ENCODE data around the gene PDCD1.

Gene PDCD1

DNA sequence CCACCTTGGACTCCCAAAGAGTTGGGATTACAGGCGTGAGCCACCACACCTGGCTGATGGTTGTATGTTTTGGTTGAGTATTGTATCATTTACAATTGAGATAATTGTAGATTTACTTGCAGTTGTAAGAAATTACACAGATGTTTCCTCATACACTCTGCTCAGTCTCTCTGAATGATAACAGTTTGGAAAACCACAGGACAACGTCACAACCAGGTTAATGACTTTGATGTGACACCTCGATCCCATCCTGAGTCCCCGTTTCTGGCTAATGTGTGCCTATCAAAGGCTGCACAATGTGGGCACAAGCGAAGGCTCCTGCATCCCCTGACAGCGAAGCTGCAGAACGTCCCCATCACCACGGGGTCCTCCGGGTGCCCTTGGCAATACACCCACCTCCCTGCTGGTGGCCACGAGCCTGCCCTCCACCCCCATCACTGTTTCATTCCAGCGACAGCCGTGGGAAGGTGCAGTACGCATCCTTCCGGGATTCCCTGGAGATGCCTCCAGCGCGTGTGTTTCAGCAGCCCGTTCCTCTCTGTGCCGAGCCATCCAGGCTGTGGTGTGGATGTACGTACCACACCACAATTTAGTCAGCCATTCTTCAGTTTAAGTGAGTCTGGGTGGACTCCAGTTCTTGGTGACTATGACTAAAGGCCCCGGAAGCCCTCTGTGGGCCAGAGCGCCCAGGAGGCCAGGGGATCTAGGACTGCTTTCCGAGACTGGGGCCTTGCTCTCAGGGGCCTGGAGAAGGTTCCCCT is 4.3 kb upstream of the PDCD1 start:
- Histone ChIP-seq H3K27me3 (replicated peaks in 2 of 5; ENCODE audit: control insufficient read depth in 4 of 5, insufficient read depth in 5 of 5, low read length in 4 of 5) (peaks cover 0 to 46% (median 0%) of the 10 kb centered on the region in 5 experiments), H3K4me1 (ENCODE audit: control extremely low read depth in 1 of 4, control insufficient read depth in 4 of 4, insufficient read depth in 4 of 4, low read length in 3 of 4) (peaks cover 0 to 50% (median 43%) of the 10 kb centered on the region in 4 experiments), H3K9me3 (ENCODE audit: control extremely low read depth in 1 of 5, control insufficient read depth in 4 of 5, insufficient read depth in 2 of 5, low read depth in 1 of 5, low read length in 4 of 5) (no peaks in the 10 kb centered on the region), H3K27ac (ENCODE audit: insufficient read depth in 1 of 2, low read depth in 1 of 2, low read length in 2 of 2, poor library complexity in 1 of 2, severe bottlenecking in 2 of 2) (no peak overlapping the region), H3K36me3 (ENCODE audit: control insufficient read depth in 4 of 4, insufficient read depth in 4 of 4, low read length in 3 of 4) (no peaks in the 10 kb centered on the region), H3K4me3 (ENCODE audit: control insufficient read depth in 1 of 7, extremely low read depth in 1 of 7, insufficient read depth in 4 of 7, low read depth in 2 of 7, low read length in 6 of 7) (peak overlapping the region in 2 of 7 experiments; percentile 23 to 32)
- ChIA-PET POLR2A (no interaction called here), CTCF (no interaction called here)
- 89% methylated on average over 20 of the region's 22 CpGs for WGBS (ENCODE audit: insufficient coverage)
- peak in 2 of 3 donors; percentile 49 to 59 for DNase-seq

DNA sequence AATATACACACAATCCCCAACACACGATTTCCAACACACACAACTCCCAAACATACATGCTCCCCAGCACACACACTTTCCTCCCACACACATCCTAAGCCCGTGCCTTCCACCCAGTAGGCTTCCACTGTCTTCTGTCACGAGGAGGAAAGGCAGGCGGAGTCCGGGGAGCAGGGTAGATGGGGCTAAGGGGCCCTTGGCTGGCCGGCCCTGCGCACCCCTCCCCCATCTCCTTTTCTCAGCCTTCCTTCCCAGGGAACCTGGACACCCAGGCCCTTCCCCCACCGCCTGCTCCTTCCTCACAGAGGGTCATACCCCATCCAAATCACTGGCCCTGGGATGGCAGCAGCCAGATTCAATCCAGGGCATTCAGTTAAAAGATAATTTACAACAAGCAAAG is 3.4 kb upstream of the PDCD1 start:
- H3K27me3 ChIP-seq (replicated peaks in 2 of 5; ENCODE audit: control insufficient read depth in 4 of 5, insufficient read depth in 5 of 5, low read length in 4 of 5), result peaks cover 0 to 44% (median 0%) of the 10 kb centered on the region in 5 experiments
- 88% methylated on average over 4 of the region's 8 CpGs for WGBS (ENCODE audit: insufficient coverage)
- H3K4me3 ChIP-seq (ENCODE audit: control insufficient read depth in 1 of 7, extremely low read depth in 1 of 7, insufficient read depth in 4 of 7, low read depth in 2 of 7, low read length in 6 of 7), result no peak overlapping the region
- no peaks in the 10 kb centered on the region for H3K36me3 ChIP-seq (ENCODE audit: control insufficient read depth in 4 of 4, insufficient read depth in 4 of 4, low read length in 3 of 4)
- no peaks in the 10 kb centered on the region for H3K9me3 ChIP-seq (ENCODE audit: control extremely low read depth in 1 of 5, control insufficient read depth in 4 of 5, insufficient read depth in 2 of 5, low read depth in 1 of 5, low read length in 4 of 5)
- H3K27ac ChIP-seq (ENCODE audit: insufficient read depth in 1 of 2, low read depth in 1 of 2, low read length in 2 of 2, poor library complexity in 1 of 2, severe bottlenecking in 2 of 2), result no peak overlapping the region
- CTCF ChIA-PET, result no interaction called here
- DNase-seq, result no peak
- POLR2A ChIA-PET, result no interaction called here
- H3K4me1 ChIP-seq (ENCODE audit: control extremely low read depth in 1 of 4, control insufficient read depth in 4 of 4, insufficient read depth in 4 of 4, low read length in 3 of 4), result peaks cover 0 to 42% (median 34%) of the 10 kb centered on the region in 4 experiments

DNA sequence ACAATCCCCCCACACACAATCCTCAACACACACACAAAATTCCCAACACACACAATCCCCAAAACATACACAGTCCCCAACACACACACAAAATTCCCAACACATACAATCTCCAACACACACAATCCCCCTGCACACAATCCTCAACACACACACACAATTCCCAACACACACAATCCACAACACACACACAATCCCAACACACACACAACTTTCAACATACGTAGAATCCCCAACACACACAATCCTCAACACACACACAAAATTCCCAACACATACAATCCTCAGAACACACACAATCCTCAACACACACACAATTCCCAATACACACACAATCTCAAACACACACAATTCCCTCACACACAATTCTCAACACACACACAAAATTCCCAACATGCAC is 2.6 kb upstream of the PDCD1 start:
- H3K4me3 ChIP-seq (ENCODE audit: control insufficient read depth in 1 of 7, extremely low read depth in 1 of 7, insufficient read depth in 4 of 7, low read depth in 2 of 7, low read length in 6 of 7), result no peak overlapping the region
- H3K27ac ChIP-seq (ENCODE audit: insufficient read depth in 1 of 2, low read depth in 1 of 2, low read length in 2 of 2, poor library complexity in 1 of 2, severe bottlenecking in 2 of 2), result no peak overlapping the region
- DNase-seq, result peak in 1 of 3 donors; percentile 35
- no peaks in the 10 kb centered on the region for H3K9me3 ChIP-seq (ENCODE audit: control extremely low read depth in 1 of 5, control insufficient read depth in 4 of 5, insufficient read depth in 2 of 5, low read depth in 1 of 5, low read length in 4 of 5)
- ChIA-PET POLR2A (no interaction called here), CTCF (no interaction called here)
- H3K36me3 ChIP-seq (ENCODE audit: control insufficient read depth in 4 of 4, insufficient read depth in 4 of 4, low read length in 3 of 4), result no peaks in the 10 kb centered on the region
- peaks cover 0 to 38% (median 0%) of the 10 kb centered on the region in 5 experiments for H3K27me3 ChIP-seq (replicated peaks in 2 of 5; ENCODE audit: control insufficient read depth in 4 of 5, insufficient read depth in 5 of 5, low read length in 4 of 5)
- WGBS (ENCODE audit: insufficient coverage), result 100% methylated on average over 1 of the region's 1 CpG
- peaks cover 0 to 35% (median 26%) of the 10 kb centered on the region in 4 experiments for H3K4me1 ChIP-seq (ENCODE audit: control extremely low read depth in 1 of 4, control insufficient read depth in 4 of 4, insufficient read depth in 4 of 4, low read length in 3 of 4)

DNA sequence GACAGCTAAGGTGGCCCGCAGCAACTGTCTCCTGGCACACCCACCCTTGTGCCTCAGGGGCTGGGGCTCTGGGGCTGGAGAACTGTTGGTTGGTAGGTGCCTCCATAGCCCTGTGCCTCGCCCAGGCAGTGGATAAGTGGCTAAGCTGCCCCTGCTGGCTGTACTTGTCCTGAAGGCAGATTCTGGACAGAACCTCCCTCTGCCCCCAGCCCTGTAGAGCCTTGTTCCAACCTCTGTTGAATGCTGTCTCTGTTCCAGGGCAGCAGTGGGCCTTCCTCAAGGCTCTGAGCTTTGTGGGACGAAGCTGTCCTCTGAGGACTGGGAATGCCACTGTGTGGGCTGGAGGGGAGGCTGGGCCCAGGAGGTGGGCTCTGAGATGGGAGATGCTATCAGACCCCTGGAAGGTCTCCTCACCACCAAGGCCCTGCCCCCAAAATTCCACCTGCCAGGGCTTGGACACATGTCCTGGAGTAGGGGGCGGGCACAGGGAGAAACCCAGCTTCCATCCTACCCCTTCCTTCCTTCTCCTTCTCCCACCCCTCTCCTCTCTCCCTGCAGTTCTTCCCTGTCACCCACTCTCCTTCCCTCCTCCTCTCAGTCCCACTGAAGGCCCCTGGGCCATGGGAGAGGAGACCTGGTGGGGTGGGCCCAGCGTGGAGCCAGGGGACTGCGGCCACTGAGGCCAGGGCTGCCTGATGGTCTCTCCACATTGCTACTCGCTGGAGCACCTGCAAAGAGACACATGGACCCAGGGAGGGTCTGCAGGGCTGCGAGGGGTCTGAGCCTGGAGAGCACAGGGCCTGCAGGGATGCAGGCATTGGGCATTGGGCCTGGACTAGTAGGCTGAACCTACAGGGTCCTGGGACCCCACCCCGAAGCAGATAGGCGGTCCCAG is 1.7 kb upstream of the PDCD1 start:
- 87% methylated on average over 8 of the region's 10 CpGs for WGBS (ENCODE audit: insufficient coverage)
- CTCF ChIA-PET, result interaction anchor here (2.6 kb wide), 1 partner anchor 8 kb away, joined by 8 read pairs; no protein-coding TSS in a partner anchor
- POLR2A ChIA-PET, result interaction anchor here (0.7 kb wide), 1 partner anchor 52 kb away, joined by 7 read pairs; the partner anchor contains the start of gene NEU4

DNA sequence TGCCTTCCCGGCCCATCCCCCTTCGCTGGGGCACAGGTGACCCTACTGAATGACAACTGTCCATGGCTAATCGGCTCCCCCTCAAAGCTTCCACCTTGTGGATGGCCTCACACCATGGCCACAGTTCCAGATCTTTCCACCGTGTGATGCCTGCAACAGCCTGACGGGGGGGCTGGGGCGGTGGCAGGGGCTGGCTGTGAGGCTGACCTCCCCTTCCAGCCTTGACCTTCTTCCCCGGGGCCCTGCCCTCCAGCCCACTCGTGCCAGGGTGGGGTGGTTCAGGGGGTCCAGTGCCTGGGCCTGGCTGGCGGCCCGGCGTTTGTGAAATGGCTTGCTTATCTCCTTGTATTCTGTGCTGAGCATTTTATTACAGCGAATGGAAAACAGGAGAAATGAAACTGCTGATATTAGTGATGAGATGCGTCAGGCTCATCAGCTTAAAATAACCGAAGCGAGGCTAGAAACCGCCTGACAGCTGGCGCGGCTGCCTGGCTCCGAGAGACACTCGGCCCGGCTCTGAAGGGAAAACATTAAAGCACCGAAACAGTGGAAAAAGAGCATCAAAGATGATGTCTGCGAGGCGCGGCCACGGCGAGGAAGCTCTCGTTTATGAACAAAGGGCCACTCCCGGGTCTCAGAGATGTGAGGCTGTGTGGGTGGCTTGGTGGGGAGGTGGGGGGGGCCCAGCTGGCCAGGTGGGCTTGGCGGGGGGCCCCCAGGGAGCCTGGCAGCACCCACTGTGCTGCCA is 916 bp upstream of the PDCD1 start:
- DNase-seq, result no peak
- H3K4me3 ChIP-seq (ENCODE audit: control insufficient read depth in 1 of 7, extremely low read depth in 1 of 7, insufficient read depth in 4 of 7, low read depth in 2 of 7, low read length in 6 of 7), result peak overlapping the region in 1 of 7 experiments; percentile 4

More for the DNA sequence above, 1.7 kb upstream of the PDCD1 start:
- H3K4me3 ChIP-seq (ENCODE audit: control insufficient read depth in 1 of 7, extremely low read depth in 1 of 7, insufficient read depth in 4 of 7, low read depth in 2 of 7, low read length in 6 of 7), result no peak overlapping the region
- H3K9me3 ChIP-seq (ENCODE audit: control extremely low read depth in 1 of 5, control insufficient read depth in 4 of 5, insufficient read depth in 2 of 5, low read depth in 1 of 5, low read length in 4 of 5), result no peaks in the 10 kb centered on the region
- no peak for DNase-seq
- H3K36me3 ChIP-seq (ENCODE audit: control insufficient read depth in 4 of 4, insufficient read depth in 4 of 4, low read length in 3 of 4), result no peaks in the 10 kb centered on the region
- H3K27ac ChIP-seq (ENCODE audit: insufficient read depth in 1 of 2, low read depth in 1 of 2, low read length in 2 of 2, poor library complexity in 1 of 2, severe bottlenecking in 2 of 2), result no peak overlapping the region
- H3K27me3 ChIP-seq (replicated peaks in 2 of 5; ENCODE audit: control insufficient read depth in 4 of 5, insufficient read depth in 5 of 5, low read length in 4 of 5), result peaks cover 0 to 31% (median 0%) of the 10 kb centered on the region in 5 experiments
- peaks cover 0 to 35% (median 27%) of the 10 kb centered on the region in 4 experiments for H3K4me1 ChIP-seq (ENCODE audit: control extremely low read depth in 1 of 4, control insufficient read depth in 4 of 4, insufficient read depth in 4 of 4, low read length in 3 of 4)

DNA sequence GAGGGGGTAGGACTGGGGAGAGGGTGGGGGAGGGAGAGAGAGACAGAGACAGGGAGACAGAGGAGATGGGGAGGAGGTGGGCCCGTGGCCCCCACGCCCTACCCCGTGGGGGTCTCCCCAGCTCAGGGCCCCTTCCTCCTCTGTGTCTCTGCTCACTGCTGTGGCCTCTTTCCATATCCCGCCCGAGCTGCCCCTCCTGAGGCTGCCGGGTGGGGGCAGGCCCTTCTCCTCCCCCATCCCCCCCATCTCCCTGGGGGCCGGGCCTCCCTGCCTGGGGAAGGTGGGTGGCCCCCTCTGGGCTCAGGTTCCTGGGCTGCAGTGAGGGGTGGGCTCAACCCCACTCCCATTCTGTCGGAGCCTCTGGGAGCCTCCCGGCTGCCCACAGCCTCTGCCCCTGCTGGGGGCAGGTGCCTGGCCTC is 332 bp upstream of the PDCD1 start:
- Histone ChIP-seq H3K9me3 (ENCODE audit: control extremely low read depth in 1 of 5, control insufficient read depth in 4 of 5, insufficient read depth in 2 of 5, low read depth in 1 of 5, low read length in 4 of 5) (no peaks in the 10 kb centered on the region), H3K4me3 (ENCODE audit: control insufficient read depth in 1 of 7, extremely low read depth in 1 of 7, insufficient read depth in 4 of 7, low read depth in 2 of 7, low read length in 6 of 7) (no peak overlapping the region), H3K27ac (ENCODE audit: insufficient read depth in 1 of 2, low read depth in 1 of 2, low read length in 2 of 2, poor library complexity in 1 of 2, severe bottlenecking in 2 of 2) (no peak overlapping the region), H3K36me3 (ENCODE audit: control insufficient read depth in 4 of 4, insufficient read depth in 4 of 4, low read length in 3 of 4) (no peaks in the 10 kb centered on the region), H3K4me1 (ENCODE audit: control extremely low read depth in 1 of 4, control insufficient read depth in 4 of 4, insufficient read depth in 4 of 4, low read length in 3 of 4) (peaks cover 0 to 43% (median 37%) of the 10 kb centered on the region in 4 experiments), H3K27me3 (replicated peaks in 2 of 5; ENCODE audit: control insufficient read depth in 4 of 5, insufficient read depth in 5 of 5, low read length in 4 of 5) (peaks cover 0 to 18% (median 0%) of the 10 kb centered on the region in 5 experiments)
- DNase-seq, result no peak
- 41% methylated on average over 5 of the region's 9 CpGs for WGBS (ENCODE audit: insufficient coverage)
- CTCF ChIA-PET, result interaction anchor here (1.3 to 2.6 kb wide), 2 partner anchors 9 to 19 kb away, joined by 3 to 8 read pairs; no protein-coding TSS in a partner anchor
- POLR2A ChIA-PET, result no interaction called here

More for the DNA sequence above, 916 bp upstream of the PDCD1 start:
- Histone ChIP-seq H3K4me1 (ENCODE audit: control extremely low read depth in 1 of 4, control insufficient read depth in 4 of 4, insufficient read depth in 4 of 4, low read length in 3 of 4) (peaks cover 0 to 41% (median 34%) of the 10 kb centered on the region in 4 experiments), H3K27me3 (replicated peaks in 2 of 5; ENCODE audit: control insufficient read depth in 4 of 5, insufficient read depth in 5 of 5, low read length in 4 of 5) (peaks cover 0 to 23% (median 0%) of the 10 kb centered on the region in 5 experiments), H3K9me3 (ENCODE audit: control extremely low read depth in 1 of 5, control insufficient read depth in 4 of 5, insufficient read depth in 2 of 5, low read depth in 1 of 5, low read length in 4 of 5) (no peaks in the 10 kb centered on the region), H3K36me3 (ENCODE audit: control insufficient read depth in 4 of 4, insufficient read depth in 4 of 4, low read length in 3 of 4) (no peaks in the 10 kb centered on the region), H3K27ac (ENCODE audit: insufficient read depth in 1 of 2, low read depth in 1 of 2, low read length in 2 of 2, poor library complexity in 1 of 2, severe bottlenecking in 2 of 2) (no peak overlapping the region)
- POLR2A ChIA-PET, result interaction anchor here (0.7 kb wide), 1 partner anchor 51 kb away, joined by 7 read pairs; the partner anchor contains the start of gene NEU4
- CTCF ChIA-PET, result interaction anchor here (1.3 to 2.6 kb wide), 2 partner anchors 9 to 19 kb away, joined by 3 to 8 read pairs; no protein-coding TSS in a partner anchor
- 87% methylated on average over 28 of the region's 30 CpGs for WGBS (ENCODE audit: insufficient coverage)

Data from common myeloid progenitor, CD34-positive (primary cell).